NB4 (cell line): ENCODE data around the gene CENPO.

ENCODE experiments used
- DNase-seq: peaks from one replicate; pipeline ENCODE4 v3.0.0; 2010; ENCODE audit warnings: low read depth
- H3K4me3 ChIP-seq: one replicate; pipeline ENCODE4 v1.5.1; 2011; ENCODE audit warnings: mild to moderate bottlenecking, low read depth, low read length, moderate library complexity
- MYC ChIP-seq: IDR thresholded peaks from 2 replicates; pipeline ENCODE4 v1.6.1; 2011; ENCODE audit warnings: low read depth, low read length
- POLR2A ChIP-seq: IDR thresholded peaks from 2 replicates; pipeline ENCODE4 v1.6.1; 2011; ENCODE audit warnings: mild to moderate bottlenecking; ENCODE audit not compliant: insufficient read length; ENCODE audit errors: extremely low read depth
- TF ChIP-seq, protein P1 (sequence below): IDR thresholded peaks from 2 replicates; pipeline ENCODE4 v1.6.1; 2011; ENCODE audit warnings: low read depth, low read length
- TF ChIP-seq, protein P2 (sequence below): IDR thresholded peaks from one replicate; pipeline ENCODE4 v1.5.1; 2012; ENCODE audit warnings: low read depth, low read length

The CENPO gene

GRCh38 chr2:24836206-24836605 lies 43.0 kb downstream of the CENPO start:
- H3K4me3 ChIP-seq, result no peak overlapping the region
- TF ChIP-seq, protein P1, sequence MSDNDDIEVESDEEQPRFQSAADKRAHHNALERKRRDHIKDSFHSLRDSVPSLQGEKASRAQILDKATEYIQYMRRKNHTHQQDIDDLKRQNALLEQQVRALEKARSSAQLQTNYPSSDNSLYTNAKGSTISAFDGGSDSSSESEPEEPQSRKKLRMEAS, result no peak
- TF ChIP-seq, protein P2, sequence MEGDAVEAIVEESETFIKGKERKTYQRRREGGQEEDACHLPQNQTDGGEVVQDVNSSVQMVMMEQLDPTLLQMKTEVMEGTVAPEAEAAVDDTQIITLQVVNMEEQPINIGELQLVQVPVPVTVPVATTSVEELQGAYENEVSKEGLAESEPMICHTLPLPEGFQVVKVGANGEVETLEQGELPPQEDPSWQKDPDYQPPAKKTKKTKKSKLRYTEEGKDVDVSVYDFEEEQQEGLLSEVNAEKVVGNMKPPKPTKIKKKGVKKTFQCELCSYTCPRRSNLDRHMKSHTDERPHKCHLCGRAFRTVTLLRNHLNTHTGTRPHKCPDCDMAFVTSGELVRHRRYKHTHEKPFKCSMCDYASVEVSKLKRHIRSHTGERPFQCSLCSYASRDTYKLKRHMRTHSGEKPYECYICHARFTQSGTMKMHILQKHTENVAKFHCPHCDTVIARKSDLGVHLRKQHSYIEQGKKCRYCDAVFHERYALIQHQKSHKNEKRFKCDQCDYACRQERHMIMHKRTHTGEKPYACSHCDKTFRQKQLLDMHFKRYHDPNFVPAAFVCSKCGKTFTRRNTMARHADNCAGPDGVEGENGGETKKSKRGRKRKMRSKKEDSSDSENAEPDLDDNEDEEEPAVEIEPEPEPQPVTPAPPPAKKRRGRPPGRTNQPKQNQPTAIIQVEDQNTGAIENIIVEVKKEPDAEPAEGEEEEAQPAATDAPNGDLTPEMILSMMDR, result no peak
- no peak for TF ChIP-seq POLR2A
- TF ChIP-seq MYC, result no peak
- no peak for DNase-seq

GRCh38 chr2:24836706-24837105 lies 43.5 kb downstream of the CENPO start:
- H3K4me3 ChIP-seq, result no peak overlapping the region
- DNase-seq, result no peak
- no peak for TF ChIP-seq MYC
- no peak for TF ChIP-seq POLR2A
- TF ChIP-seq, protein P2, result no peak

DNA sequence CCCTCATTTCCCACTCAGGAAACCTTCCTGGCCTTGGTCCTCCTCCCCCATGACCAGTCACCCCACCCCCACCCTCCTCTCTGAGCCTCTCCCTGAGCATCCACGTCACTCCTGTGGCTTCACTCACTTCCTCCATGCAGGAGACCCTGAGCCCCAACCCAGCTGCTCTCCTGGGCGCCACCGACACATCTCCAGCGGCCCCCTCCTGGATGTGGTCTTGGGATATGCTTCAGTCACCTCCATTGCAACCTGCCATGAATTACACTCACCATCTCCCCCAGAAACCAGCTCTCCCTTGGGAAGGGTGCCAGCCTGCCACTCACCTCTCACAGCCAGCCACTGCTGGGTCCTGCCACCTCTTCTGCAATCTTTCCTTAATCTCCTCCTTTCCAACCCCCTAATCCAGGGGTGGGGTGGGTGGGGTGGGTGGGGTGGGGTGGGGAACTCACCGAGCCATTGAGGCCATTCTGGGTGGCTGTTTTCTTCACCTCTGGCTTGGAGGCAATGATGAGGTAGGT lies 44.8 kb downstream of the CENPO start:
- TF ChIP-seq MYC (no peak), POLR2A (no peak)
- TF ChIP-seq, protein P2, result no peak
- TF ChIP-seq, protein P1, result no peak
- no peak overlapping the region for H3K4me3 ChIP-seq
- no peak for DNase-seq

DNA sequence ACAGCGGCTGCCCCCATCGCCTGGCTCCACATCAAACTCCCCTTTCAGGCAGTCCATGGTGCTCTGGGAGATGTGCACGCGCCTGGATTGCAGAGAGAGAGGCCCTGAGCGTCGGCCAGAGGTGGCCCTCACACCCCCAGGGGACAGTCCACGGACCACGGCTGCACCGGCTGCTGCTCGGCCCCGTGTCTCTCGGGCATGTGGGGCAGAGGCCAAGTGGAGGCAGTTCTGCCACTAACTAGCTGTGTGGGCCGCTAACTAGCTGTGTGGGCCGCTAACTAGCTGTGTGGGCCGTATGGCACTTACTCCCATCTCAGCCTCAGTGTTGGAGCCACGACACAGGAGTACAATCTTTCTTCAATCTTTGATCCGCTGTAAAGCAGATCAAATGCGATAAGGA lies 45.3 kb downstream of the CENPO start:
- TF ChIP-seq, protein P1, result no peak
- TF ChIP-seq, protein P2, result no peak
- TF ChIP-seq MYC (no peak), POLR2A (no peak)
- no peak for DNase-seq
- no peak overlapping the region for H3K4me3 ChIP-seq

GRCh38 chr2:24839729-24840128 lies 46.5 kb downstream of the CENPO start:
- DNase-seq, result no peak
- no peak overlapping the region for H3K4me3 ChIP-seq
- TF ChIP-seq, protein P1, result no peak
- TF ChIP-seq MYC (no peak), POLR2A (no peak)
- TF ChIP-seq, protein P2, result no peak

DNA sequence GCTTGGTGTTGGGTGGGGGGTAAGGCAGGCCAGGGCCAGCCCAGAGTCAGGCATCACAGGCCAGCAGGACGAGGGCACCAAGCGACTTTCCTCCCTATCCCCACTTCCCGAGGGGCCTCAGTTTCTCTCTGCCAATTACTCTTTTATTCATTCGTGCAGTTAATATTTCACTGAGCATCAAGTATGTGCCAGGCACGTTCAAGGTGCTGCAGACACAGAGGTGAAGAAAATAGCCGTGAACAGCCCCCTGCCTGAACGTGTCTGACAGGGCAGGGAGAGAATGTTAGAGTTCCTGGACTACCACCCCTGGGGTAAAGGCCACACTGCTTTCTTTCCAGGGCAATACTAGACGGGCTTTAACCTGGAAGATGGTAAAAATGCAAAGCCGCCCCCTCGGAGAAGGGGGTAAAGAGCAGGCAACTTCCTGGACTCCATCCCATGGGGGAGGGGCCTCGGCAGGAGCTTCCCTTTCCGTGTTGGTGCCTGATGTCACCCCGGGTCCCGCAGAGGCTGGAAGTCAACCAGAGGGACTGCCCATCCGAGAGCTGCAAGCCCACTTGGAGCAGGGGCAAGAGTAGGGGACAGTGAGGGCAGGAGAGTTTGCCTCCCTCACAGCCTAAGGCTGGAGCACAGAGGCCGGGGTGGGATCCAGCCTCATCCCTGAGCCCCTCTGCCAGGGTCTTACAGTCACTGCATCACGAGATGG lies 47.1 kb downstream of the CENPO start:
- TF ChIP-seq, protein P1, result no peak
- TF ChIP-seq, protein P2, result no peak
- no peak for TF ChIP-seq POLR2A
- TF ChIP-seq MYC, result no peak
- no peak overlapping the region for H3K4me3 ChIP-seq
- no peak for DNase-seq
